MM.1S (cell line): Measurements from ENCODE around the gene SLC13A3.

Experiments used
- DNase-seq: peaks from one replicate; pipeline ENCODE4 v3.0.0-alpha.2; 2015
- H2AFZ ChIP-seq: fragments of 300-600 bp; sonication (generic); 2 replicates; pipeline ENCODE4 v1.6.0; 2016; ENCODE audit warnings: antibody characterized with exemption, low read length
- H3F3A ChIP-seq: fragments of 300-600 bp; sonication (generic); 2 replicates; pipeline ENCODE4 v1.6.1; 2016; ENCODE audit warnings: mild to moderate bottlenecking, antibody characterized with exemption, low read length, moderate library complexity, mixed read lengths; ENCODE audit not compliant: insufficient read depth
- H3K27ac ChIP-seq: fragments of 300-600 bp; sonication (generic); 2 replicates; pipeline ENCODE4 v1.5.1; 2016; ENCODE audit warnings: mild to moderate bottlenecking, low read length
- H3K27me3 ChIP-seq: fragments of 300-600 bp; sonication (generic); replicated peaks from 2 replicates; pipeline ENCODE4 v1.6.0; 2016; ENCODE audit warnings: low read length; ENCODE audit not compliant: insufficient read depth
- H3K36me3 ChIP-seq: fragments of 300-600 bp; sonication (generic); replicated peaks from 2 replicates; pipeline ENCODE4 v1.6.1; 2016; ENCODE audit warnings: mild to moderate bottlenecking, low read length, mixed read lengths; ENCODE audit not compliant: insufficient read depth
- H3K4me1 ChIP-seq: fragments of 300-600 bp; sonication (generic); 2 replicates; pipeline ENCODE4 v1.6.1; 2016; ENCODE audit warnings: low read length, mixed read lengths
- H3K4me2 ChIP-seq: fragments of 300-600 bp; sonication (generic); 2 replicates; pipeline ENCODE4 v1.6.0; 2016; ENCODE audit warnings: low read depth, low read length
- H3K4me3 ChIP-seq: fragments of 300-600 bp; sonication (generic); 2 replicates; pipeline ENCODE4 v1.5.1; 2016; ENCODE audit warnings: low read length, mixed read lengths
- H3K79me2 ChIP-seq: fragments of 300-600 bp; sonication (generic); 2 replicates; pipeline ENCODE4 v1.6.1; 2016; ENCODE audit warnings: mixed run types, low read length, mixed read lengths
- H3K9ac ChIP-seq: fragments of 300-600 bp; sonication (generic); 2 replicates; pipeline ENCODE4 v1.6.1; 2016; ENCODE audit warnings: low read length, mixed read lengths
- H3K9me2 ChIP-seq: fragments of 300-600 bp; sonication (generic); replicated peaks from 2 replicates; pipeline ENCODE4 v1.6.1; 2016; ENCODE audit warnings: mild to moderate bottlenecking, low read length, mixed read lengths; ENCODE audit not compliant: insufficient read depth
- H3K9me3 ChIP-seq: fragments of 300-600 bp; sonication (generic); replicated peaks from 2 replicates; pipeline ENCODE4 v1.6.1; 2016; ENCODE audit warnings: mild to moderate bottlenecking, low read length, mixed read lengths; ENCODE audit not compliant: insufficient read depth
- H4K20me1 ChIP-seq: fragments of 300-600 bp; sonication (generic); 2 replicates; pipeline ENCODE4 v1.6.1; 2016; ENCODE audit warnings: mild to moderate bottlenecking, low read length, moderate library complexity, mixed read lengths; ENCODE audit not compliant: insufficient read depth
- EZH2 ChIP-seq: fragments of 300-600 bp; sonication (generic); optimal IDR thresholded peaks from 2 replicates; pipeline ENCODE3; 2017; ENCODE audit warnings: low read depth, mild to moderate bottlenecking, antibody characterized with exemption, low read length, mixed read lengths
- EZH2phosphoT487 ChIP-seq: fragments of 300-600 bp; sonication (generic); IDR thresholded peaks from 2 replicates; pipeline ENCODE4 v1.6.1; 2018; ENCODE audit warnings: antibody characterized with exemption, low read length
- TF ChIP-seq, protein P1 (sequence below): fragments of 300-600 bp; sonication (generic); IDR thresholded peaks from 2 replicates; pipeline ENCODE4 v1.5.1; 2016; ENCODE audit warnings: antibody characterized with exemption, low read length, mixed read lengths

Gene SLC13A3

DNA sequence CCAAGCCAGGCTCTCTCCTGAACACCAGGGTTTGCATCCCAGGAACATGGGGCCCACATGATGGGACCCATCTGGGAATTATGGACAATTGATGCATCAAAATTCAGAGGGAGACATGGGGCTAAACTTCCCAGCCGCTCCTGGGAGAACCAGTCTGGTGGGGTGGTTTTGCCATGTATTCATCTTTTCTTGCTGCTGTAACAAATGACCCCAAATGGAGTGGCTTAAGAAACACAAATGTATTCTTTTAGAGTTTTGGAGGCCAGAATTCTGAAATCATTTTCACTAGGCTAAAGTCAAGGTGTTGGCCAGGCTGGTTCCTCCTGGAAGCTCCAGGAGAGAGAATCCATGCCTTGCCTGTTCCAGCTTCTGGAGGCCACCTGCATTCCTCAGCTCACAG is 6.5 kb downstream of the SLC13A3 start:
- no peak overlapping the region for H2AFZ ChIP-seq
- no peaks in the 10 kb centered on the region for H3F3A ChIP-seq
- no peak overlapping the region for H3K4me2 ChIP-seq
- H3K9me2 ChIP-seq = no peaks in the 10 kb centered on the region
- H3K27me3 ChIP-seq = no peaks in the 10 kb centered on the region
- DNase-seq = no peak
- no peak overlapping the region for H3K4me3 ChIP-seq
- H3K4me1 ChIP-seq = no peaks in the 10 kb centered on the region
- H4K20me1 ChIP-seq = no peaks in the 10 kb centered on the region
- no peak overlapping the region for H3K9ac ChIP-seq
- no peaks in the 10 kb centered on the region for H3K79me2 ChIP-seq
- no peaks in the 10 kb centered on the region for H3K36me3 ChIP-seq
- TF ChIP-seq EZH2 (no peak), EZH2phosphoT487 (no peak)
- TF ChIP-seq, protein P1, sequence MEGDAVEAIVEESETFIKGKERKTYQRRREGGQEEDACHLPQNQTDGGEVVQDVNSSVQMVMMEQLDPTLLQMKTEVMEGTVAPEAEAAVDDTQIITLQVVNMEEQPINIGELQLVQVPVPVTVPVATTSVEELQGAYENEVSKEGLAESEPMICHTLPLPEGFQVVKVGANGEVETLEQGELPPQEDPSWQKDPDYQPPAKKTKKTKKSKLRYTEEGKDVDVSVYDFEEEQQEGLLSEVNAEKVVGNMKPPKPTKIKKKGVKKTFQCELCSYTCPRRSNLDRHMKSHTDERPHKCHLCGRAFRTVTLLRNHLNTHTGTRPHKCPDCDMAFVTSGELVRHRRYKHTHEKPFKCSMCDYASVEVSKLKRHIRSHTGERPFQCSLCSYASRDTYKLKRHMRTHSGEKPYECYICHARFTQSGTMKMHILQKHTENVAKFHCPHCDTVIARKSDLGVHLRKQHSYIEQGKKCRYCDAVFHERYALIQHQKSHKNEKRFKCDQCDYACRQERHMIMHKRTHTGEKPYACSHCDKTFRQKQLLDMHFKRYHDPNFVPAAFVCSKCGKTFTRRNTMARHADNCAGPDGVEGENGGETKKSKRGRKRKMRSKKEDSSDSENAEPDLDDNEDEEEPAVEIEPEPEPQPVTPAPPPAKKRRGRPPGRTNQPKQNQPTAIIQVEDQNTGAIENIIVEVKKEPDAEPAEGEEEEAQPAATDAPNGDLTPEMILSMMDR = no peak
- H3K9me3 ChIP-seq = no peaks in the 10 kb centered on the region
- H3K27ac ChIP-seq = no peak overlapping the region

DNA sequence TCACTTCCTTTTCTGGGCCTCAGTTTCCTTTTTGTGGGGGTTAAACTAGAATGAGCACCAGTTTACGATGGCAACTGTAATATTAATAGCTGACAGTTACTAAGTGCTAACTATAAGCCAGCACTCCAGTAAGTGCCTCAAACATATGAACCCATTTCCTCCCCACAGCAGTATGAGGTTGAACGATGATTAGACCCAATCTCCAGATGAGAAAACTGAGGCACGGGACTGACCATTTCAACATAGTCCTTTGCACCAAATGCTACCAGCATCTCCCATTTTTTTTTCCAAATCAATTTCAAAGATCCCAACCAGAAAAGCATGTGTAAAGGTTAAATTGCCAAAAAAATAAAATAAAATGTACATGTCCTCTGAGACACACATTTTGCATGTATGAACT is 7.1 kb downstream of the SLC13A3 start:
- no peak overlapping the region for H3K4me2 ChIP-seq
- no peak for DNase-seq

DNA sequence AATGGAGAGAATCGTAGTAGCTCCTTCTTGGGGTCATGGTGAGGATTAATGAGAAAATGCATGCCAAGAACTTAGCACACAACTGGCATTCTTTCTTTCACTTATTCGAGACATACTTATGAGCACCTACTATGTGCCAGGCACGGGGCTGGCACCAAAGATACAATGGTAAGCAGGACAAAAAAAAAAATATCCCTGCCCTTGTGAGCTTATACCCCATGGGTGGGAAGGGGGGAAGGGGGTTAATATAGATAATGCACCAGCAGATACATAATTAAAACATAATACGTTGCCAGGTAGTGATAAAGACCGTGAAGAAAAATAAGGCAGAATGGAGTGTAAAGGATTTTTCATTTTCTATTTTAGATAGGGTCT is 8.3 kb downstream of the SLC13A3 start:
- H3K9me2 ChIP-seq = no peaks in the 10 kb centered on the region
- TF ChIP-seq EZH2 (no peak), EZH2phosphoT487 (no peak)
- TF ChIP-seq, protein P1 = no peak
- no peak overlapping the region for H2AFZ ChIP-seq
- no peaks in the 10 kb centered on the region for H3K27me3 ChIP-seq
- no peaks in the 10 kb centered on the region for H3K36me3 ChIP-seq
- no peaks in the 10 kb centered on the region for H3K79me2 ChIP-seq
- H3F3A ChIP-seq = no peaks in the 10 kb centered on the region
- no peaks in the 10 kb centered on the region for H4K20me1 ChIP-seq
- H3K9ac ChIP-seq = no peak overlapping the region
- no peak for DNase-seq
- H3K27ac ChIP-seq = no peak overlapping the region
- no peaks in the 10 kb centered on the region for H3K9me3 ChIP-seq
- no peaks in the 10 kb centered on the region for H3K4me1 ChIP-seq
- H3K4me2 ChIP-seq = no peak overlapping the region
- no peak overlapping the region for H3K4me3 ChIP-seq

More for the DNA sequence above, 7.1 kb downstream of the SLC13A3 start:
- H3K27ac ChIP-seq = no peak overlapping the region
- H3K9ac ChIP-seq = no peak overlapping the region
- no peaks in the 10 kb centered on the region for H3K9me2 ChIP-seq
- no peaks in the 10 kb centered on the region for H3K4me1 ChIP-seq
- H4K20me1 ChIP-seq = no peaks in the 10 kb centered on the region
- no peaks in the 10 kb centered on the region for H3F3A ChIP-seq
- no peak overlapping the region for H2AFZ ChIP-seq
- no peaks in the 10 kb centered on the region for H3K27me3 ChIP-seq
- H3K36me3 ChIP-seq = no peaks in the 10 kb centered on the region
- no peaks in the 10 kb centered on the region for H3K9me3 ChIP-seq
- H3K79me2 ChIP-seq = no peaks in the 10 kb centered on the region
- H3K4me3 ChIP-seq = no peak overlapping the region
- TF ChIP-seq, protein P1 = no peak
- TF ChIP-seq EZH2phosphoT487 = no peak
- no peak for TF ChIP-seq EZH2
